Osteoblast (primary cell): Measurements from ENCODE around the gene C5orf47. TPM values are rescaled to one million over a fixed set of nuclear protein-coding genes. Genes with fewer than 3 reads are reported as not detected.
A peak's percentile ranks its signal among the peaks of the same experiment; 100 is the strongest.

ENCODE experiments used
- DNase-seq: peaks from one replicate; pipeline ENCODE4 v3.0.0; 2011; ENCODE audit warnings: low spot score, mixed read lengths; ENCODE audit not compliant: insufficient read length; ENCODE audit errors: missing footprints
- H2AFZ ChIP-seq: 2 replicates; pipeline ENCODE4 v1.6.0; 2011; ENCODE audit warnings: mild to moderate bottlenecking, low read length
- H3K27ac ChIP-seq: 2 replicates; pipeline ENCODE4 v1.5.1; 2011; ENCODE audit warnings: mild to moderate bottlenecking, low read depth, low read length, moderate library complexity
- H3K27me3 ChIP-seq: 2 replicates; pipeline ENCODE4 v1.6.0; 2012; ENCODE audit warnings: mild to moderate bottlenecking, control low read depth, inconsistent platforms, low read length, moderate library complexity; ENCODE audit not compliant: insufficient read depth
- H3K36me3 ChIP-seq: 2 replicates; pipeline ENCODE4 v1.5.1; 2011; ENCODE audit warnings: mild to moderate bottlenecking, low read length, control low read depth, moderate library complexity; ENCODE audit not compliant: insufficient read depth
- H3K4me1 ChIP-seq: 2 replicates; pipeline ENCODE4 v1.5.1; 2011; ENCODE audit warnings: mild to moderate bottlenecking, low read length, control low read depth, moderate library complexity; ENCODE audit not compliant: insufficient read depth
- H3K4me2 ChIP-seq: 2 replicates; pipeline ENCODE4 v1.6.0; 2011; ENCODE audit warnings: mild to moderate bottlenecking, low read length; ENCODE audit not compliant: insufficient read depth
- H3K4me3 ChIP-seq: fragments of 200-600 bp; sonication (generic); 3 replicates; pipeline ENCODE4 v1.5.1; 2012; ENCODE audit warnings: mild to moderate bottlenecking, low read length, inconsistent platforms; ENCODE audit not compliant: insufficient read depth
- H3K79me2 ChIP-seq: 2 replicates; pipeline ENCODE4 v1.6.0; 2012; ENCODE audit warnings: mild to moderate bottlenecking, low read length, control low read depth, inconsistent platforms; ENCODE audit not compliant: insufficient read depth
- H3K9me3 ChIP-seq: 2 replicates; pipeline ENCODE4 v1.5.1; 2011; ENCODE audit warnings: low read depth, low read length, control low read depth
- H4K20me1 ChIP-seq: 2 replicates; pipeline ENCODE4 v1.6.0; 2012; ENCODE audit warnings: mild to moderate bottlenecking, low read length, control low read depth; ENCODE audit not compliant: insufficient read depth
- total RNA-seq: library from RNA; depleted of rRNA; stranded (reverse); fragments of >200 nt; gene quantifications from 2 replicates; pipeline ENCODE4 v1.2.3, GENCODE V29; 2012
- TF ChIP-seq, protein P1 (sequence below): IDR thresholded peaks from 2 replicates; pipeline ENCODE4 v1.5.1; 2011; ENCODE audit warnings: mild to moderate bottlenecking, low read depth, low read length, moderate library complexity; ENCODE audit errors: extremely low read depth

C5orf47 gene
- total RNA-seq, 1 donor: not detected

GRCh38 chr5:174044466-174045254 is 55.7 kb downstream of the C5orf47 start:
- no peak for DNase-seq
- no peak overlapping the region for H3K27ac ChIP-seq
- no peak overlapping the region for H3K4me2 ChIP-seq
- no peaks in the 10 kb centered on the region for H3K79me2 ChIP-seq
- TF ChIP-seq, protein P1, sequence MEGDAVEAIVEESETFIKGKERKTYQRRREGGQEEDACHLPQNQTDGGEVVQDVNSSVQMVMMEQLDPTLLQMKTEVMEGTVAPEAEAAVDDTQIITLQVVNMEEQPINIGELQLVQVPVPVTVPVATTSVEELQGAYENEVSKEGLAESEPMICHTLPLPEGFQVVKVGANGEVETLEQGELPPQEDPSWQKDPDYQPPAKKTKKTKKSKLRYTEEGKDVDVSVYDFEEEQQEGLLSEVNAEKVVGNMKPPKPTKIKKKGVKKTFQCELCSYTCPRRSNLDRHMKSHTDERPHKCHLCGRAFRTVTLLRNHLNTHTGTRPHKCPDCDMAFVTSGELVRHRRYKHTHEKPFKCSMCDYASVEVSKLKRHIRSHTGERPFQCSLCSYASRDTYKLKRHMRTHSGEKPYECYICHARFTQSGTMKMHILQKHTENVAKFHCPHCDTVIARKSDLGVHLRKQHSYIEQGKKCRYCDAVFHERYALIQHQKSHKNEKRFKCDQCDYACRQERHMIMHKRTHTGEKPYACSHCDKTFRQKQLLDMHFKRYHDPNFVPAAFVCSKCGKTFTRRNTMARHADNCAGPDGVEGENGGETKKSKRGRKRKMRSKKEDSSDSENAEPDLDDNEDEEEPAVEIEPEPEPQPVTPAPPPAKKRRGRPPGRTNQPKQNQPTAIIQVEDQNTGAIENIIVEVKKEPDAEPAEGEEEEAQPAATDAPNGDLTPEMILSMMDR: no peak
- H4K20me1 ChIP-seq: no peaks in the 10 kb centered on the region
- H3K36me3 ChIP-seq: no peaks in the 10 kb centered on the region
- no peak overlapping the region for H2AFZ ChIP-seq
- H3K9me3 ChIP-seq: no peaks in the 10 kb centered on the region
- no peaks in the 10 kb centered on the region for H3K4me1 ChIP-seq
- H3K27me3 ChIP-seq: no peaks in the 10 kb centered on the region
- no peak overlapping the region for H3K4me3 ChIP-seq

DNA sequence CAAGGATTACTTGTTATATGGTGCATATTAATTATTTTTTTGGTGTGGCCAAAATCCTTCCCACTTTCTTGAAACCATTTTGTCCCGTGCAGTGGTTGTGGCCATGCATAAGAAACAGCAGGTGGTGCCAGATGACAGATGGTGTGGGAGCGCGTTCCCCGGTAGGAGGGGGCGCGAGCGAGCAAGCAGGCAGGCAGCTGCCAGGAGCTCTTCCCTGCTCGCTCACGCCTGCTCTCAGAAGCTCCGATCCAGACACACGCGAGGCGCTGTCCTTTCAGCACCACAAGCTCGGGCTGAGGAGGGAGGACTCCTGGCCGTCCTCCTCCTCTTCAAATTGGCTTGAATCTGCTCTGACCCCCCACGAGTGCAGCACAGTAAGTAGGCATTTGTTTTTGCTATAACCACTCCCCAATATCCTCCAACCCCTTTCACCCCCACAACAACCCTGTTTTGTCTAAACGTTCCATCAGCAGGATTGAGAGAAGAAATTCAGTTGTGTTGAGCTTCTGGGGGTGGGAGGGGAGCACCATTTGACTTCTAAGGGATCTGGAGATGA is 56.6 kb downstream of the C5orf47 start, which contains the start of gene NSG2:
Gene NSG2 (plus strand): TSS at position 237 of the 556 bp plus-strand sequence. CDS start 1,050 bp downstream, outside the sequence.
- no peaks in the 10 kb centered on the region for H3K4me1 ChIP-seq
- no peaks in the 10 kb centered on the region for H4K20me1 ChIP-seq
- H3K4me3 ChIP-seq: no peak within 1 kb of the TSS
- no peak within 1 kb of the TSS for H3K27ac ChIP-seq
- no peaks in the 10 kb centered on the region for H3K27me3 ChIP-seq
- H3K9me3 ChIP-seq: no peaks in the 10 kb centered on the region
- H3K79me2 ChIP-seq: no peaks in the 10 kb centered on the region
- TF ChIP-seq, protein P1: peak; percentile 68
- H3K4me2 ChIP-seq: no peak within 1 kb of the TSS
- DNase-seq: peak; percentile 66
- H2AFZ ChIP-seq: no peak within 1 kb of the TSS
- H3K36me3 ChIP-seq: no peaks in the 10 kb centered on the region

GRCh38 chr5:174046558-174046957 is 57.6 kb downstream of the C5orf47 start:
- no peak overlapping the region for H3K4me3 ChIP-seq
- H3K4me2 ChIP-seq: no peak overlapping the region
- no peaks in the 10 kb centered on the region for H4K20me1 ChIP-seq
- no peaks in the 10 kb centered on the region for H3K36me3 ChIP-seq
- no peaks in the 10 kb centered on the region for H3K9me3 ChIP-seq
- H3K27me3 ChIP-seq: no peaks in the 10 kb centered on the region
- no peak overlapping the region for H2AFZ ChIP-seq
- TF ChIP-seq, protein P1: no peak
- H3K4me1 ChIP-seq: no peaks in the 10 kb centered on the region
- H3K27ac ChIP-seq: no peak overlapping the region
- no peaks in the 10 kb centered on the region for H3K79me2 ChIP-seq
- DNase-seq: no peak

DNA sequence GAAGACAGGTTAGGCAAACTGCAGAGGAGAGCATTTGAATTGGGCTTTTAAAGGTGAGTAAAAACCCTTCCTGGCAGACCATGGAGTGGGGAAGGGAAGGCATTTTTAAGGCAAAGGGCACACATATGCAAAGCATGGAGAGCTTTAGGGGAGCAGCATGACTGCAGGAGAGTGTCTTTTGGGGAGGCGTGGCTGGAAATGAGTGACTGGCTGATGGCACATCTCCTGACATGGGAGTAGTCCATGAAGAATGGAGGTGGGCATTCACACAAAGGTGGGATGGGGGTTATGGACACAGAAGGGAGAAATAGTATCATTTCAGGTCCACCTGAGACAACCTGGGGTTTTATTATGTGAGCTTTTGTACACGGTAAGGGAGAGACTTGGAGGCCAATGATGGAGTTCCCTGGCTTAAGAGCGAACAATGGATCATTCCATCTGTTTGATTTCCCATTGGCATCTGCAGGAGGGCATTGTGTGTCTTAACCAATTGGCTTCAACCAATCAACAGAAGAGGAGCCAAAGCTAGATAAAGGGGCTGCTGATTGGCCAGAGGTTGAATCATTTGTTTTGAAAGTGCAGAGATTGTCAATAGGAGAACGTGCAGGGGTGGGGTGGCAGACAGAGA is 58.6 kb downstream of the C5orf47 start:
- Histone ChIP-seq H3K27me3 (no peaks in the 10 kb centered on the region), H3K4me2 (no peak overlapping the region), H3K9me3 (no peaks in the 10 kb centered on the region), H3K79me2 (no peaks in the 10 kb centered on the region), H2AFZ (no peak overlapping the region), H3K27ac (no peak overlapping the region), H3K36me3 (no peaks in the 10 kb centered on the region), H3K4me3 (no peak overlapping the region), H4K20me1 (no peaks in the 10 kb centered on the region), H3K4me1 (no peaks in the 10 kb centered on the region)
- no peak for DNase-seq
- TF ChIP-seq, protein P1: no peak
